GM18508 (cell line): Measurements from ENCODE around the gene AKT2.

Source experiments
- ATAC-seq: cut with Tn5 transposase; IDR thresholded peaks from one replicate; pipeline ENCODE4 v1.9.1; 2021; ENCODE audit warnings: moderate number of reproducible peaks; ENCODE audit not compliant: insufficient read depth, unreplicated experiment

Gene AKT2

DNA sequence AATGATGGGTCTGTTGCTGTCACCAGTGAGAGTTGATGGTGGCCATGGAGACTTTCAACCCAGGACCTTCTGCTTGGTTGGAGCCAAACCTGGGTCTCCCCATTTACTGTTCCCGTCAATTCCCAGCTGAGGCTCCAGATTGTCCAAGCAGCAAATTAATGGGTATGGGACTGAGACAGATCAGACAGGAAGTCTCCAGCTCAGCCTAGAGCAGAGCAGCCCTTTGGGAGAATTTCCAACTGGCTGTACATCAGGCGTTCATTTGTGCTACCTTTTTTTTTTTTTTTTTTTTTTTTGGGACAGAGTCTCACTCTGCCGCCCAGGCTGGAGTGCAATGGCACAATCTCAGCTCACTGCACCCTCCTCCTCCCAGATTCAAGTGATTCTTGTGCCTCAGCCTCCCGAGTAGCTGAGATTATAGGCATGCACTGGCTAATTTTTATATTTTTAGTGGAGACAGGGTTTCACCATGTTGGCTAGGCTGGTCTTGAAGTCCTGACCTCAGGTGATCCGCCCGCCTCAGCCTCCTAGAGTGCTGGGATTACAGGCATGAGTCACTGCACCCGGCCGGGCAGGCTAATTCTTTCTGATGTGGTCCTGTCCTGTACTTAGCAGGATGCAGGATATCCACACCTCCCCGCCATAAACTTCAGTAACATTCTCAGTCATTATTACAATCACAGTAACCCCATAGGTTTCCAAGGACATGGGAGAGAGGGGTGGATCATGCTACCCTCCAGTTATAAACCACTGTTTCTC, 84.6 kb downstream of the AKT2 start:
- ATAC-seq: no peak

DNA sequence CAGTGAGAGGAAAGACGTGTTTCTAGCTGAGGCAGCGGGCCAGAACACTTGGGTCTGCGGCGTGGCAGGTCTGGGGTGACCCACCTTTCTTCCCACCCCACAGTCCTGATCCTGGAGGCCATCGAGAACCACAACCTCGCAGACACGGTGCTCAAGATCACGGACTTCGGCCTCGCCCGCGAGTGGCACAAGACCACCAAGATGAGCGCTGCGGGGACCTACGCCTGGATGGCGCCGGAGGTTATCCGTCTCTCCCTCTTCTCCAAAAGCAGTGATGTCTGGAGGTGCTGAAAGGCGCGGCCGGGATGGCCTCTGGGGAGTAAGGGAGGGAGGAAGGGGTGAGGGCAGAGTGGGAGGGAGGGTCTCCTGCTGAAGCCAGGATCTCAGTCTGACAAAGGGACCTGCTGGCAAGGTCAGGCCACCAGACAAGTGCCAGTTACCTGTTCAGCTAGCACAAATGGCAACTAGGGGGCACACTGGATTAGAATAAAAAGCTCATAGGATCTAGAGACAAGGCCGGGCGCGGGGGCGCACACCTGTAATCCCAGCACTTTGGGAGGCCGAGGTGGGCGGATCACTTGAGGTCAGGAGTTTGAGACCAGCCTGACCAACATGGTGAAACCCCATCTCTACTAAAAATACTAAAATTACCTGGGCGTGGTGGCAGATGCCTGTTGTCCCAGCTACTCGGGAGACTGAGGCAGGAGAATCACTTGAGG, 86.7 kb downstream of the AKT2 start:
- no peak for ATAC-seq

DNA sequence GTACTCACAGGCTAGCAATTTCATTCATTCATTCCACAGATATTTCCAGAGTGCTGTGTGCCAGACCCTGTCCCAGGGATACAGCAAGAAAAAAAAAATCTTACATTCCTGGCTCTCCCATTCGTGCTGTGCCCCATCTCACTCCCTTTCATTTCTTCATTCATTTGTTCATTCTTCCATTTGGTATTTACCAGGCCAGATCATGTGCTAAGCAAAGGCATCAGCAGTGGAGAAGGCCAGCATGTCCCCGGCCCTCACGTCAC, 91.6 kb downstream of the AKT2 start:
- no peak for ATAC-seq

DNA sequence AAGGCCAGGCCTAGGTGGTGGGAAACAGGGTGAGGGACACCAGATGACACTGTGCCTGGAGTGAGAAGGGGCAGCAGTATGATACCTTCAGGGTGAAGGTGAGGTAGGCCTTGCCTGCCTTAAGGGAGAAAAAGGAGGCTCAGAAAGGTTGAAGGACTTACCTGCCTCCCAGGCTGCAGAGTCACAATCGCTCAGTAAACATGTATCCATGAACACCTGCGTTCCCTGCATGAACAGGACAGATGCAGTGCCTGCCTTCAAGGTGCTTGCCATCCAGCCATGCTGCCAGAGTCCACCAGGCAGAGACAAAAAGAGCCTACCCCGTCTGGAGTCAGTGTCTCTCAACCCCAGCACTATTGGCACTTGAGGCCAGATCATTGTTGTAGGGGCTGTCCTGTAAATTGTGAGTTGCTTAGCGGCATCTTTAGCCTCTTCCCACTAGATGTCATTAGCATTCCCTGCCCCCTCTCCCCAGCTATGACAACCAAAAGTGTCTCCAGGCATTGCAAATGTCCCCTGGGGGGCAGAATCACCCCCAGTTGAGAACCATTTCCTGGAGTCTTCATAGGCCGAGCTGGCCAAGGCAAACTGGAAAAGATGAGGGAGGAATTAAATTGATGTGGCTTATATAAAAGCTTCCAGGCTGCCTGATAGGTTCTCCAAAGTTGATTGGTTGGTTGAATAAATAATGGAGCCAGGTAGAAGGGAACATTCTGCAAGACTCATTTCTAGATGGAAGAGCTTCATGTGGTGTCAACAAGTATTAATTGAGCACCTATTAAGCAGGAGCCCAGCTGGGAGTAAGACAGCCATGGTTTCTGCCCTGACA, 92.2 kb downstream of the AKT2 start:
- ATAC-seq: no peak

DNA sequence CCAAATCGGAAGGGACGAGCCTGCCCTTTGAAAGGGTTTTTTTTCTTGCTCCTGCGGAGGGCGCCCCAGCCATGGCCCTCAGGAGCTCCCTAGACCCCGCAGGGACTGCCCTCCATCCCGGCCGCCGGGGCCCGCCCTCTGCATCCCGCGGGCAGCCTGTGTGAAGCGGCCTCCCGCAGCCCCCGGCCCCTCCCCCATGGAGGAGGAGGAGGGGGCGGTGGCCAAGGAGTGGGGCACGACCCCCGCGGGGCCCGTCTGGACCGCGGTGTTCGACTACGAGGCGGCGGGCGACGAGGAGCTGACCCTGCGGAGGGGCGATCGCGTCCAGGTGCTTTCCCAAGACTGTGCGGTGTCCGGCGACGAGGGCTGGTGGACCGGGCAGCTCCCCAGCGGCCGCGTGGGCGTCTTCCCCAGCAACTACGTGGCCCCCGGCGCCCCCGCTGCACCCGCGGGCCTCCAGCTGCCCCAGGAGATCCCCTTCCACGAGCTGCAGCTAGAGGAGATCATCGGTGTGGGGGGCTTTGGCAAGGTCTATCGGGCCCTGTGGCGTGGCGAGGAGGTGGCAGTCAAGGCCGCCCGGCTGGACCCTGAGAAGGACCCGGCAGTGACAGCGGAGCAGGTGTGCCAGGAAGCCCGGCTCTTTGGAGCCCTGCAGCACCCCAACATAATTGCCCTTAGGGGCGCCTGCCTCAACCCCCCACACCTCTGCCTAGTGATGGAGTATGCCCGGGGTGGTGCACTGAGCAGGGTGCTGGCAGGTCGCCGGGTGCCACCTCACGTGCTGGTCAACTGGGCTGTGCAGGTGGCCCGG, 93.1 kb downstream of the AKT2 start:
- no peak for ATAC-seq

DNA sequence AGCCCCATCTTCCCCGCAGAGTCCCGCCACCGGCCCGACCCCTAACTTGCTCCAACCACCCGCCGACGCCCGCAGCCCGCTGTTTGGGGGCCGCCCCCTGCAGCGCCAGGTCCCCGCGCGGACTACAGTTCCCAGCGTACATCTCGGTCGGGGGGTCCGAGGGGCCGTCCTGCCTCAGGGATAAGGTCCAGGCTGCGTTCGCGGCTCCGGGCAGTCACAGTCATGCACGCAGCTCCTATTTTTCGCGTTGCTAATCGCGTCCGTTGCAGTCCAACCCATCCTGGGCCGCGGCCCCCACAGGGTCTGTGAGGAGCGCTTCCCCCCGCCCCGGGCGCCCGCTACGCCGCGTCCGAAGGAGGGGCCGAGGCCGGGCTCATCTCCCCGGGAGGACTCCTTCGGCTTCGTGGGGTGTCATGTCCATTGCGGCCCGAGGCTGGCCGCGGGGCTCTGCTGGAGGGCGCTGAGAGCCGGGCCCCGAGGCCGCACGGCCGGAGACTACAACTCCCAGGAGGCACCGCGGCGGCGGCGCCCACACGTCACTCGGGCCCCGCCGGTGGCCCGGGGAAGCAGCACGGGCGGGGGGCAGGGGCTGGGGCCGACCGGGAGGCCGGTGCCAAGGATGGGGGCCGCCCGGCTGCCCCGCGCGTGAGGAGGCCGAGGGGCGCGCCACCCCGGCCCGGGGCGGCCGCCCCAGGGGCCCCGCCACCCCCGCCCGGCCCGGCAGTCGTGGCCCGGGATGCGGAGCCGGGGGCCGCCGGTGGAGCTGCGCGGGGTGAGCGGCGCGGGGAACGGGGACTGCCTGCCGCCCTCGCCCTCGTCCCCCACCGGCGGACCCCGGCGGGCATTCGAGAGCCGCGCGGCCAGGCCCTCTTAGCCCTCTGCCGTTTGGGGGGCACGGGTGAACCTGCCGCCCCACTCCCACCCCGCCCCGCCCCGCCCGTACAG, 94.0 kb downstream of the AKT2 start, which contains the start of gene MAP3K10:
Gene MAP3K10 (plus strand): TSS at position 536 of the 945 bp plus-strand sequence. CDS start 606 bp downstream, outside the sequence.
- ATAC-seq: no peak

DNA sequence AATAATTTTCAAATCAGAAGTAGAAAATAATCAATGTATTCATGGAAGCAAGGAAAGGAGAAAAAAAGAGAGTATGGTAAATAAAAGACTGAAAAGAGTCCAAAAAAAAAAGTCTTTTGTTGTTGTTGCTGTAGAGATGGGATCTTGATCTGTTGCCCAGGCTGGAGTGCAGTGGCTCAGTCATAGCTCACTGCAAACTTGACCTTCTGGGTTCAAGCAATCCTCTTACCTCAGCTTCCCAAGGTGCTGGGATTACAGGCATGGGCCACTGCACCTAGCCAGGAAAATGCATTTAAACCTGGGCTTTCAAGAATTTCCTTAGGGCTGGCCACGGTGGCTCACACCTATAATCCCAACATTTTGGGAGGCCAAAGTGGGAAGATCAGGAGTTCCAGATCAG, 100.9 kb downstream of the AKT2 start:
- no peak for ATAC-seq
